HCT116 (cell line): ENCODE data around the gene SOCS7. TPM values are rescaled to one million over a fixed set of nuclear protein-coding genes. Genes with fewer than 3 reads are reported as not detected.

Experiments
- ATAC-seq: fragments of 200-7000 bp; cut with Tn5 transposase; 2 replicates; pipeline ENCODE4 v1.9.1; 2020; ENCODE audit warnings: mild to moderate bottlenecking, moderate library complexity
- BruUV-seq: library from RNA; stranded (reverse); fragments of 400-500 nt; replicated peaks from 2 replicates; lab custom pipeline; 2021; lab: Mats Ljungman, UMichigan
- CTCF ChIA-PET: fragments of 300-600 bp; sonication (Branson Sonifier 250); formaldehyde crosslinking; loops from one replicate; lab custom pipeline; 2021; ENCODE audit warnings: antibody characterized with exemption; lab: Charles Lee
- POLR2A ChIA-PET: fragments of 300-600, 350-600 bp; sonication (Branson Sonifier 250); formaldehyde crosslinking; loops from one replicate; lab custom pipeline; 2021; ENCODE audit warnings: antibody characterized with exemption; lab: Charles Lee
- RAD21 ChIA-PET, 2 experiments: fragments of 300-600 bp; sonication (Branson Sonifier 250); formaldehyde crosslinking; loops; one replicate each; lab custom pipeline; 2023; ENCODE audit warnings: low total read pairs in 2 of 2; ENCODE audit not compliant: uncharacterized antibody in 2 of 2, unreplicated experiment in 2 of 2, low non-redundant PET in 1 of 2; lab: Charles Lee
- DNase-seq: peaks from one replicate; pipeline ENCODE4 v3.0.0-alpha.2; 2010; ENCODE audit warnings: low read depth, low spot score
- H2AFZ ChIP-seq: fragments of 200-600 bp; shearing (Covaris generic), sonication (generic); 2 replicates; pipeline ENCODE4 v1.6.1; 2017; ENCODE audit warnings: low read depth, mixed run types, mixed read lengths, antibody characterized with exemption, low read length; ENCODE audit not compliant: poor library complexity, severe bottlenecking
- H3K27ac ChIP-seq: 2 replicates; pipeline ENCODE4 v1.5.1; 2012; ENCODE audit warnings: low read depth, low read length
- H3K27me3 ChIP-seq: fragments of 200-600 bp; sonication (generic); 2 replicates; pipeline ENCODE4 v1.6.1; 2016; ENCODE audit warnings: mixed run types, low read length, mixed read lengths; ENCODE audit not compliant: insufficient read depth
- H3K36me3 ChIP-seq, 2 experiments: fragments of 200-500 bp in 1 of 2; fragments of 200-600 bp in 1 of 2; sonication (Bioruptor generic) in 1 of 2; sonication (generic) in 1 of 2; 2 replicates each; pipeline versions ENCODE4 v1.5.1 to v1.6.1; 2014 to 2016; ENCODE audit warnings: low read length in 2 of 2, inconsistent platforms in 1 of 2, mixed read lengths in 1 of 2, mixed run types in 1 of 2; ENCODE audit not compliant: insufficient read depth in 2 of 2, control insufficient read depth in 1 of 2
- H3K4me1 ChIP-seq, 2 experiments: fragments of 200-600 bp in 1 of 2; sonication (generic) in 1 of 2; 2 replicates each; pipeline versions ENCODE4 v1.5.1 to v1.6.1; 2012 to 2017; ENCODE audit warnings: low read length in 2 of 2, inconsistent platforms in 1 of 2, mild to moderate bottlenecking in 1 of 2, mixed read lengths in 1 of 2, mixed run types in 1 of 2, moderate library complexity in 1 of 2; ENCODE audit not compliant: insufficient read depth in 2 of 2, control insufficient read depth in 1 of 2
- H3K4me2 ChIP-seq: fragments of 200-600 bp; sonication (generic); 2 replicates; pipeline ENCODE4 v1.6.1; 2017; ENCODE audit warnings: mixed run types, low read length, mixed read lengths
- H3K4me3 ChIP-seq, 2 experiments: fragments of 200-600 bp in 1 of 2; sonication (generic) in 1 of 2; replicated peaks in 1 of 2; 2 replicates each; pipeline ENCODE4 v1.5.1; 2011 to 2016; ENCODE audit warnings: low read length in 2 of 2, control low read depth in 1 of 2, low read depth in 1 of 2, mild to moderate bottlenecking in 1 of 2, mixed read lengths in 1 of 2, mixed run types in 1 of 2
- H3K79me2 ChIP-seq: fragments of 200-600 bp; sonication (generic); 2 replicates; pipeline ENCODE4 v1.6.1; 2017; ENCODE audit warnings: mild to moderate bottlenecking, mixed run types, low read length, moderate library complexity, mixed read lengths; ENCODE audit not compliant: insufficient read depth
- H3K9ac ChIP-seq: fragments of 200-600 bp; sonication (generic); 2 replicates; pipeline ENCODE4 v1.6.1; 2016; ENCODE audit warnings: low read length, mixed read lengths
- H3K9me2 ChIP-seq: fragments of 200-600 bp; sonication (generic), shearing (Covaris generic); 2 replicates; pipeline ENCODE4 v1.6.1; 2017; ENCODE audit warnings: mixed run types, mild to moderate bottlenecking, moderate library complexity; ENCODE audit not compliant: insufficient read depth
- H3K9me3 ChIP-seq, 2 experiments: fragments of 200-500 bp in 1 of 2; fragments of 200-600 bp in 1 of 2; sonication (Bioruptor generic) in 1 of 2; sonication (generic) in 1 of 2; 2 replicates each; pipeline ENCODE4 v1.6.1; 2014 to 2017; ENCODE audit warnings: low read length in 2 of 2, mixed read lengths in 2 of 2, inconsistent platforms in 1 of 2, low read depth in 1 of 2, mild to moderate bottlenecking in 1 of 2, mixed run types in 1 of 2, moderate library complexity in 1 of 2; ENCODE audit not compliant: control insufficient read depth in 1 of 2, insufficient read depth in 1 of 2
- H4K20me1 ChIP-seq: fragments of 200-600 bp; sonication (generic), shearing (Covaris generic); 2 replicates; pipeline ENCODE4 v1.6.1; 2017; ENCODE audit warnings: mixed run types, mild to moderate bottlenecking, moderate library complexity; ENCODE audit not compliant: insufficient read depth
- MAX ChIP-seq: IDR thresholded peaks from 2 replicates; pipeline ENCODE4 v1.6.1; 2012
- POLR2AphosphoS5 ChIP-seq: IDR thresholded peaks from 2 replicates; pipeline ENCODE4 v1.6.1; 2011; ENCODE audit warnings: mild to moderate bottlenecking, low read depth, low read length, moderate library complexity
- SP1 ChIP-seq: IDR thresholded peaks from 2 replicates; pipeline ENCODE4 v1.6.1; 2012; ENCODE audit warnings: low read depth
- TCF7L2 ChIP-seq: IDR thresholded peaks from 2 replicates; pipeline ENCODE4 v1.7.0; 2011; ENCODE audit warnings: borderline replicate concordance, inconsistent platforms; ENCODE audit not compliant: insufficient read depth, insufficient read length; ENCODE audit errors: extremely low read depth
- YY1 ChIP-seq: IDR thresholded peaks from 2 replicates; pipeline ENCODE4 v1.6.1; 2011; ENCODE audit warnings: low read length, low read depth, moderate library complexity, mild to moderate bottlenecking; ENCODE audit not compliant: insufficient replicate concordance; ENCODE audit errors: extremely low read depth
- intact Hi-C: fragments of 100-400 bp; cut with micrococcal nuclease; formaldehyde crosslinking; loops from 2 replicates; pipeline ENCODE4 v1.10.0; 2022
- total RNA-seq: library from RNA; stranded (reverse); gene quantifications from one replicate; pipeline ENCODE4 v1.2.1, GENCODE V29; 2021; ENCODE audit not compliant: unreplicated experiment

Gene SOCS7
- total RNA-seq, 1 experiment from 2014 or later: 49.9 TPM

GRCh38 chr17:38454532-38454931, 102.9 kb downstream of the SOCS7 start:
- no peaks in the 10 kb centered on the region; a peak in 2 of 4 replicates for H3K36me3 ChIP-seq
- CTCF ChIA-PET: no interaction called here
- DNase-seq (peak; percentile 49), ATAC-seq (peak; percentile 72)
- intact Hi-C loops: no loop called here
- no peaks in the 10 kb centered on the region for H3K27me3 ChIP-seq
- peaks cover 7% of the 10 kb centered on the region; the same call in 1 of the 2 replicates for H3K79me2 ChIP-seq
- no TSS peak for BruUV-seq
- H3K9me3 ChIP-seq: no peaks in the 10 kb centered on the region
- peak overlapping the region; percentile 60 to 63 for H3K4me3 ChIP-seq
- H4K20me1 ChIP-seq: no peaks in the 10 kb centered on the region
- no peak overlapping the region for H2AFZ ChIP-seq
- H3K9ac ChIP-seq: peak overlapping the region; percentile 68
- peaks cover 49 to 62% of the 10 kb centered on the region in 2 experiments for H3K4me1 ChIP-seq
- H3K9me2 ChIP-seq: no peaks in the 10 kb centered on the region
- peak; percentile 64 for TF ChIP-seq POLR2AphosphoS5
- TF ChIP-seq MAX: peak; percentile 76; the same call in 1 of the 2 replicates
- TF ChIP-seq YY1: no peak
- peak; percentile 50; the same call in 1 of the 2 replicates for TF ChIP-seq SP1
- peak; percentile 38 for TF ChIP-seq TCF7L2
- POLR2A ChIA-PET: interaction anchor here (1.0 to 1.7 kb wide), 2 partner anchors 11 to 26 kb away, joined by 3 to 4 read pairs; partner anchors contain the start of gene ARHGAP23
- RAD21 ChIA-PET: no interaction called here
- H3K4me2 ChIP-seq: peak overlapping the region; percentile 97
- H3K27ac ChIP-seq: peak overlapping the region; percentile 73

Other genes starting within 250 kb of the SOCS7 start
- not detected for gene TBC1D3E, start 223.9 kb upstream of the SOCS7 start, total RNA-seq
- not detected for gene TBC1D3, start 159.3 kb upstream of the SOCS7 start, total RNA-seq
- 76.1 TPM for gene MRPL45, start 54.7 kb upstream of the SOCS7 start, total RNA-seq
- gene GPR179, start 7.9 kb upstream of the SOCS7 start, total RNA-seq: 0.17 TPM
- gene ARHGAP23, start 76.6 kb downstream of the SOCS7 start, total RNA-seq: 41.0 TPM